ENCODE results near the gene ZFHX3. TPM values are rescaled to one million over a fixed set of nuclear protein-coding genes. Genes with fewer than 3 reads are reported as not detected.

The ZFHX3 gene
- total RNA-seq, 1 donor from 2014 or later, result 8.3 TPM

DNA sequence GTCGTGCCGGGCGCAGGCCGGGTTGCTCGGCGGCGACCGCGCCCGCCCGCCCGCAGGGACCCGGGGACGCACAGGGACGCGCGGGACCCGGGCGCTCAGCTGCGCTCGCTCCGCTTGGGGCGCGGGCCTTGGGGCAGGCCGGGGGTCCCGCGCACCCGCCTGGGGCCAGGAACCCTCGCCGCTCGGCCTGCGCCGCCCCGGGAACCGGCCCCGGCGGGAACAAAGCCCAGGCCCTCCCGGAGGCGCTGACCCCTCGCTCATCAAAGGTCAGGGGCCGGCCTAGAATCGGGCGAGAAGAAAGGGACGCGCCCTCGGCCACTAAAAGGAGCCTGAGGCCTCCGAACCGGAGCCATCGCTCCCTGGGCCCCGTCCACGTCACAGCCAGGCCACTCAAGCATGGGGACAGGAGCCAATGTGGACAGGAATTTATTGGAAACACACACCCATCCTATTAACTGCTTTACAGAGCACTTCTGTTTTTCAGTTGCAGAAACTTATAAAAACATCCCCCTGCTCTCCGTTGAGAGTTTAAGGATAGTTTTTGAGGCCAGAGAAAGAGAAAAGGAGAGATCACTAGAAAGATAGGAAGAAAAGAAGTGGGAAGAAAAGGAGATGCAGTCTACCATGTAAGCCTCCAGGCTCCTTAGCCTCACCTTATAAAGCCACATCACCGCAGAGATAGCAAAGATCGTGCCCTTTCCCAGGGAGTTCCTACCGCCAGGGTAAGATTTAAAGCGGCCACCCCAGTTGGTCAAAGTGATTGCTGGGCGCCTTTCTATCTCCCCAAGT, 558 bp upstream of the ZFHX3 start:
- DNase-seq (peak; percentile 82), ATAC-seq (ENCODE audit: poor library complexity) (peak; percentile 60)
- intact Hi-C loops (cut with DNase I), result no loop called here

GRCh38 chr16:73047221-73047535, 750 bp downstream of the ZFHX3 start:
- no peak for ATAC-seq (ENCODE audit: poor library complexity)
- intact Hi-C loops (cut with DNase I), result no loop called here
- no peak for DNase-seq

GRCh38 chr16:73046849-73047214, 1.1 kb downstream of the ZFHX3 start:
- intact Hi-C loops (cut with DNase I), result no loop called here
- ATAC-seq (ENCODE audit: poor library complexity) (no peak), DNase-seq (no peak)

GRCh38 chr16:73046202-73046848, 1.6 kb downstream of the ZFHX3 start:
- ATAC-seq (ENCODE audit: poor library complexity) (no peak), DNase-seq (no peak)
- intact Hi-C loops (cut with DNase I), result no loop called here

- no peak for DNase-seq
- ATAC-seq (ENCODE audit: poor library complexity), result no peak
- intact Hi-C loops (cut with DNase I), result no loop called here
Observed at GRCh38 chr16:73043828-73044467, 4.0 kb downstream of the ZFHX3 start.

DNA sequence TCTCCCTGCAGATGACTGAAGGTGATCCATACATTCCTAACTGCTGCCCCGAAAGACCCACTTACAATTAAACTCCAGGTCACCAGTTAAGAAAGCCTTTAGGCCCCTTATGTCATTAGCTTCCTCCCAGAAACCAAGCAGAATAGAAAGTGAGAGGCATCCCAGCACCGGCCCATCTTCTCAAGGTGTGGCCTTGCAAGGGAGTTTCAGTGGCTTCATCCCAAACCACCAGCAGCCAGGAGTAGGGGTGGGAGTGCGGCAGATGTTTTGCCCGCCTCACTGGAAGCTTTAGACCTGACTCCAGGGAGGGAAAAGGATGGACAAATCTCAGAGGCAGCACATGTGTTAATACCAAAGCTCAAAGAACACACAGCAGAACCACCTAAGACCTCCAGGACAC, 5.1 kb downstream of the ZFHX3 start:
- no peak for ATAC-seq (ENCODE audit: poor library complexity)
- DNase-seq, result no peak
- intact Hi-C loops (cut with DNase I), result no loop called here

DNA sequence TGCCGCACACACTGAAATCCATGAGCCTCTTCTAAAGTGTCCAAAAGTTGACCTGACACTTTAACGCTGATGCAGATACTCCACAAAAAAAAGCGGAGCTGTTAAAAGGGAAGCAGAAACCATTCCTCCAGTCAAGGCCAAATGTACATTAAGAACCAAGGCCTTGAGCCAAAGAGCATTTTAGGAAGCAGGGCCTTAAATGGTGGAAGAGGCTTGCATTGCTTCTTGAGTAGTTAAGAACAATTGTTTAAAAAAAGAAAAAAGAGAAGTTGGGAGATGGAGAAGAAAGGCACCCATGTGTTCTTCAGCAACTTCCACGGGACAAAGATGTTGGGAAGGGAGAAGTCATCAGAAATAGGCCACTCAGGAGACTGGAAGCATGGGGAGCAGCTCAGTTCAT, 6.3 kb downstream of the ZFHX3 start:
- DNase-seq (no peak), ATAC-seq (ENCODE audit: poor library complexity) (no peak)
- intact Hi-C loops (cut with DNase I), result no loop called here

DNA sequence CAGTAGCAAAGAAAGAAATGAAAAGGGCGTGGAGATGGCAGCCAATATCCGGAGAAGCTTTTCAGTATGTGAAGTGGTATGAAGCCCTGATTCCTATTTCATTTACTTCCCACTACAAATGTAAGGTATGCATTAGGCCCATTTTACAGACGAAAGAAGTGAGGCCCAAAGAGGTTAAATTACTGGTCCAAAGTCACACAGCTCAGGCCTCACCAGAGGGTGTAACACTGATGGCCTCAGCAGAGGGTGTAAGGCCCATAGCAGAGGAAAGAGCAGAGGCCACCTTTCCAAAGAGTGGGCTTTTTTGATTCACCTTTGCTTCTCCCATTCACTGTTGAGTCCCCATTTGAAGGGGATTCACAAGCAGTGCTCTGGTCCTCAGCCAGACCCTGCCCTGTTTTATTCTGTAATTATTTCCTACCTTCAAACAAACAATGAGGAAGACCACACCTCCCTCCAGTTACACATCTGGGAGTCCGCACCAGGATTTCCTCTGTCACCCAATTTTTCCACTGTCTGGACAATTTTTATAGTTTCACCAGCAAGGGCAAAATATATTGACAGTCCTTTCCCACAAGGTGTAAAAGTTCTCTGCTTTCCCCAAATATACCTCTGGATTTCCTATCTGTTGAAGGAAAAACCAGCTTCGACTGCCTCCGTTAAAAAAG, 7.1 kb downstream of the ZFHX3 start:
- ATAC-seq (ENCODE audit: poor library complexity), result no peak
- intact Hi-C loops (cut with DNase I), result no loop called here
- no peak for DNase-seq

DNA sequence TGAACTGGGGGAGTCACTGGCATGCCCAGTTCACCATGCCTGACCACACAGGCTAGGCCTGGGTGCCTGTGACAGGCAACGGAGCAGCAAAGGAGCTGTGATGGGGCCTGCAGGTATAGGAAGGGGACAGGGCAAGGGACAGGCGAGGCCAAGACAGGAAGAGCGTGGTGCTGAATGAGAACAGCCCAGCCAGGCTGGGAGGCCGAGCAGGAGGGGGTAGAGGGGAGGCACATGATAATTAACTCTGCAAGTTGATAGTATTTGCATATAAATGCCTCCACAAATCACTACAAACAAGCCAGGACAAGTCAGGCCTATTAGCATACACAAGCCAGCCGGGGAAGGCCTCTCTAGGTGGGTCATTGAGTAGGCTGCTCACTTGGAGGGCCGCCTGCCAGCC, 7.8 kb downstream of the ZFHX3 start:
- DNase-seq (no peak), ATAC-seq (ENCODE audit: poor library complexity) (no peak)
- intact Hi-C loops (cut with DNase I), result no loop called here

- DNase-seq, result no peak
- intact Hi-C loops (cut with DNase I), result no loop called here
- no peak for ATAC-seq (ENCODE audit: poor library complexity)
Observed at GRCh38 chr16:73037845-73038570, 9.9 kb downstream of the ZFHX3 start.

DNA sequence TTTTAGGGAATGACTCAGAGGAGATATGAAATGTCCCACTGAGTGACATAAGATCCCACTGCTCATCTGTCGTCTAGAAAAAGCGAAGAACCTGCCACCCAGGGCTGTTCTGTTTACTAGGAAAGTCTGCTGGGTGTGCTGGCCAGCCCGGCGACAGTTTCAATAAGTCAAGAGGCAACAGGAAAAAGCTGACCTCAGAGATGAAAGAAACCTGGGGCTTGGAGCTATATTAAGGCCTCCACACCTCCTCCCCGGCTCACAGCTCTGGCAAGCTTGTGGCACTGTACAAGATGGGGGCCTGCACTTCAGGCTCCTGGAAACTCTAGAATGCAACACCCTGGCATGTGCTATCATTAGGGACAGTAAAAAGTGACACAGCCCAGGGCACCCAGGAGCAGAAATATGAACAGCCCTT, 10.6 kb downstream of the ZFHX3 start:
- DNase-seq (no peak), ATAC-seq (ENCODE audit: poor library complexity) (peak; percentile 74)
- intact Hi-C loops (cut with DNase I), result no loop called here

DNA sequence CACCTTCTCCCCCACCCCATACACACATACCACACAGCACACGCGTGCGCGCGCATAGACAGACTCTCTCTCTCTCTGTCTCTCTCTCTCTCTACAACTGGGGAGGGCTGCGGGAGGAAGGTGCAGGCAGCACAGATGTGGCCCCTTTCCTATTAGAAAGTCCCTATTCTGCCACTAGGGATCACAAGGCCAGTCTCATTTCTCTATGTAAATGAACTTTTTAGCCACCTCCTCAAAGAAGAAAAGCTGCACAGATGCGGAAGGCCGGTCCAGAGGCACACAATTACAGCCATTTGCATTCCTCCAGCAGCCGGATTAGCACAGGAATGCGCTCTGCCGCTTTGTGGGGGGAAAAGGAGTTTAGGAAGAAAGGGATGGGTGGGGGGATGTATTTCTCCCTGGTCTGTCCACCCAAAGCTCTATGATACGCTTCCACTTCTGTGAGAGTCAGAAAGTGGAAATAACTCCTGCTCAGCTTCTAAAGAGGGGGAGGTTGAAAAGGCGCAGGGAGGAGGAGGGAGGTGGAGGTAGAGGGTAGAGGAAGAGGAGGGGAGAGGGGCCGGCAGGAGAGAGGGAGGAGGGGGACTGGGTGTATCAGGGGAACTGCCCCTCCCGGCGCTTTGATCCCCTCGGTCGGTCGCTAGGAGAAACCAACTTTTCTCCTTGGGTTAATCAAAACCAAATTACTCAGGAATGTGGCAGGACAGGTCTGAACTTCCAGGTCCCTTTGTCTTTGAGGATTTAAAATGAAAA, 11.7 kb downstream of the ZFHX3 start:
- intact Hi-C loops (cut with DNase I), result no loop called here
- ATAC-seq (ENCODE audit: poor library complexity) (no peak), DNase-seq (no peak)

DNA sequence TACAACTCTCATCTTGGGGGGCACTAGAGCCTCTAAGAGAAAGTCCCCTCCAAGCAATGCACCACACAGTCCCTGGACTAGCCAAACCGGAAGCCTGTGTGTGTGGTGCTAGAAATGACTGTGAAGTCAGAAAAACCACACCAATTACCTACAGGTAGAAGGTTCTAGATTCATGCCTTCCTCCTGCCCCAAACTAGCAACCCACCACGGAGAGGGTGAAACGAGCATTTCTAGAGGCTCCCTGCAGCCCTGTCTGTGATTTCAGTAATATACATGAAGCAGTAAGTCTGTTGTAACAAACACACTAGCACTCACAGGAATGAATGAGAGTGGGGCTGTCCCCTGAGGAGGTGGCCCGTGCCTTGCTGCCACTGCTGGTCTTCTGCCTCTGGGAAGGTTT, 13.6 kb downstream of the ZFHX3 start:
- no peak for DNase-seq
- intact Hi-C loops (cut with DNase I), result no loop called here
- no peak for ATAC-seq (ENCODE audit: poor library complexity)

GRCh38 chr16:73033271-73033998, 14.5 kb downstream of the ZFHX3 start:
- DNase-seq (no peak), ATAC-seq (ENCODE audit: poor library complexity) (no peak)
- intact Hi-C loops (cut with DNase I), result no loop called here

DNA sequence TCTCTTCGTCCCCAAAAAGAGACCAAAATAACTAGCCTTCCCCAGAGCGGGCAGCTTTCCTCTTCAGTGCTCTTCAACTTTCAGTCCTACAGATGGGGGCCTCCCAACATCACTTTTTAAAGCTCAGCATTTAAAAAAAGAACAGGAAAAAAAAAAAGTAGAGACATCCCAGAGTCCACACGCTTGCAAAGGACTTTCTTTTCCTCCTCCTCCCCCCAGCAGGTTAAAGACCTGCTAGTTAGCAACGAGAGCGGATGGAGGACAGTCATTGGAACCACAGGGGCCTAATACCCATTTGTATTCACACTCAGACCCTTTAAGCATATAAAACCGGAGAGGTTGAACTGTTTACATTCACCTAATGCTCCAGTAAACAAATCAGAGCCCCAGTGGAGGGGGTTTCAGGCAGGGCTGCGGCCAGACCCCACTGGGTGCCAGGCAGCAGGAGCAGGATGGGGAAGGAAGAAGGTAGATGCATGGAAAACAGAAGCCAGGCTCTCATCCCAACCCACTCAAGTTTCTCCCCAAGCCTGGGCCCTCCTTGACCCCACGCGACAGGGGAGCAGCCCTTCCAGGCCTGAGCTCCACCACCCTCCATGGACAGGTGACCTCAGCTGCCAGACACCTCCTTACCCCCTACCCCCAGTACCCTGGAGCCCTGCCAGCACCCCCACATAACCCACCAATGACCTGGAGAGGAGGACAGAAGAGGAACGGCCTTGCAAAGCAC, 15.2 kb downstream of the ZFHX3 start:
- intact Hi-C loops (cut with DNase I), result no loop called here
- DNase-seq, result no peak
- peak; percentile 8 for ATAC-seq (ENCODE audit: poor library complexity)

- no peak for ATAC-seq (ENCODE audit: poor library complexity)
- DNase-seq, result no peak
- intact Hi-C loops (cut with DNase I), result no loop called here
Observed at GRCh38 chr16:73031984-73032383, 15.9 kb downstream of the ZFHX3 start.

- intact Hi-C loops (cut with DNase I), result no loop called here
- ATAC-seq (ENCODE audit: poor library complexity) (no peak), DNase-seq (no peak)
Observed at GRCh38 chr16:73031155-73031866, 16.6 kb downstream of the ZFHX3 start.

Data from Right ventricle myocardium superior (tissue), 1 donor.